Measurements from ENCODE around the gene MIDN. TPM values are rescaled to one million over a fixed set of nuclear protein-coding genes. Genes with fewer than 3 reads are reported as not detected.

Gene MIDN
- total RNA-seq, 1 donor from 2014 or later = 60.5 TPM

DNA sequence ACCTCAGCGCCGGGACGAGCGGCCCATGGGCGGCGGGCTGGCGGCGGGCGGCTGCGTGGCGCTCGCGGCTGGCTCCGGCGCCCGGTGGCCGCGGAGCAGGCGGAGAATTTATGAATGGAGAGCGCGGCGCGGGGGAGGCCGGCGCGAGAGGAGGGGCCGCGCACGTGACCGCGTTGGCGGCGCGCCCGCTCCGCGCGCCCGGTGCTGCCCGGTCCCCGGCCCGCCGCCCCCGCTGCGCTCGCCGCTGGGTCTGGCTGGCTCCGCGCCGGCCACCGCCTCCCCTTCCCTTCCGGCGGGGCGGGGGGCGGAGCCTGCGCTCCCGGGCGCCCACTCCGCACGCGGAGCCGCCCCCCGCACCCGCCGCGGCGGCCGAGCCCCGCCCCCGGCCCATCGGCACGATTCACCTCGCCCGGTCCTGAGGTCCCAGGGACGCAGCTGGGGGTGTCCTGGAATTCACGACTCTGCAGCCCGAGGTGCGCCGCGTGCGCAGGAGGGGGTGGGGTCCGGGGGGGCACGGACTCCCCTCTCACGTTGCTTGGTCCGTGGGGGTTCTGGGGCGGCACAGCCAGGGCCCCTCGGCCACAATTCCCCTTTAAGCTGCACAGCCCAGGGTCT, 10.5 kb upstream of the MIDN start, which contains the start of gene CBARP:
TSS of gene CBARP (minus strand) at position 252 of the 615 bp plus-strand sequence. CDS start 1,905 bp downstream, outside the sequence.
- peak within 1 kb of the TSS; percentile 33 for H3K27ac ChIP-seq (replicated peaks)
- H3K27me3 ChIP-seq (ENCODE audit: low read depth) = peaks cover 6% of the 10 kb centered on the region
- TF ChIP-seq, protein P1, sequence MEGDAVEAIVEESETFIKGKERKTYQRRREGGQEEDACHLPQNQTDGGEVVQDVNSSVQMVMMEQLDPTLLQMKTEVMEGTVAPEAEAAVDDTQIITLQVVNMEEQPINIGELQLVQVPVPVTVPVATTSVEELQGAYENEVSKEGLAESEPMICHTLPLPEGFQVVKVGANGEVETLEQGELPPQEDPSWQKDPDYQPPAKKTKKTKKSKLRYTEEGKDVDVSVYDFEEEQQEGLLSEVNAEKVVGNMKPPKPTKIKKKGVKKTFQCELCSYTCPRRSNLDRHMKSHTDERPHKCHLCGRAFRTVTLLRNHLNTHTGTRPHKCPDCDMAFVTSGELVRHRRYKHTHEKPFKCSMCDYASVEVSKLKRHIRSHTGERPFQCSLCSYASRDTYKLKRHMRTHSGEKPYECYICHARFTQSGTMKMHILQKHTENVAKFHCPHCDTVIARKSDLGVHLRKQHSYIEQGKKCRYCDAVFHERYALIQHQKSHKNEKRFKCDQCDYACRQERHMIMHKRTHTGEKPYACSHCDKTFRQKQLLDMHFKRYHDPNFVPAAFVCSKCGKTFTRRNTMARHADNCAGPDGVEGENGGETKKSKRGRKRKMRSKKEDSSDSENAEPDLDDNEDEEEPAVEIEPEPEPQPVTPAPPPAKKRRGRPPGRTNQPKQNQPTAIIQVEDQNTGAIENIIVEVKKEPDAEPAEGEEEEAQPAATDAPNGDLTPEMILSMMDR (IDR thresholded peaks at IDR 0.05; ENCODE audit: borderline replicate concordance) = no peak
- no peaks in the 10 kb centered on the region for H3K36me3 ChIP-seq
- H3K9me3 ChIP-seq (replicated peaks) = no peaks in the 10 kb centered on the region
- peaks cover 62% of the 10 kb centered on the region for H3K4me1 ChIP-seq
- intact Hi-C loops (cut with micrococcal nuclease) = no loop called here
- peak within 1 kb of the TSS; percentile 73 for H3K4me3 ChIP-seq
- DNase-seq = peak; percentile 44

GRCh38 chr19:1238369-1239303, 9.7 kb upstream of the MIDN start:
- Histone ChIP-seq H3K9me3 (replicated peaks) (no peaks in the 10 kb centered on the region), H3K27ac (replicated peaks) (peak overlapping the region; percentile 33), H3K4me3 (peak overlapping the region; percentile 73), H3K27me3 (ENCODE audit: low read depth) (peaks cover 6% of the 10 kb centered on the region), H3K4me1 (peaks cover 62% of the 10 kb centered on the region), H3K36me3 (no peaks in the 10 kb centered on the region)
- TF ChIP-seq, protein P1 (IDR thresholded peaks at IDR 0.05; ENCODE audit: borderline replicate concordance) = no peak
- intact Hi-C loops (cut with micrococcal nuclease) = no loop called here
- DNase-seq = no peak

DNA sequence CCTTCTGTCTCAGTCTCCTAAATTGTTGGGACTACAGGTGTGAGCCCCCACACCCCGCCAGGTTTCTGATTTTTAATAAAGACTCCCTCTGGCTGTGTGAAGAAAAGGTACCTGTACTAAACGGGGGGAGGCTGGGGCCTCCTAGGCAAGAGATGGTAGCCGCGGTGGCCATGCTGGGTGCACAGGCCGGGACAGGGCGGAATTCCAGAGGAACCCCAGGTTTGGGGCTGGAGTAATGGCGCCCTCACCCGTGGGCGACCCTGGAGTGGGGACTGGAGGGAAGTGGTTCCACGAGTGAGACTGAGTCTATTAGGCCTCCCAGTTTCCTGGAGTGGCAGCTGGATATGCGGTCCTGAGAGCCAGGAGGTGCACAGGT, 9.0 kb upstream of the MIDN start:
- Histone ChIP-seq H3K4me3 (peak overlapping the region; percentile 90), H3K27ac (replicated peaks) (peak overlapping the region; percentile 100), H3K4me1 (peaks cover 68% of the 10 kb centered on the region), H3K36me3 (no peaks in the 10 kb centered on the region), H3K9me3 (replicated peaks) (no peaks in the 10 kb centered on the region), H3K27me3 (ENCODE audit: low read depth) (peaks cover 6% of the 10 kb centered on the region)
- no peak for DNase-seq
- intact Hi-C loops (cut with micrococcal nuclease) = no loop called here
- TF ChIP-seq, protein P1 (IDR thresholded peaks at IDR 0.05; ENCODE audit: borderline replicate concordance) = no peak

DNA sequence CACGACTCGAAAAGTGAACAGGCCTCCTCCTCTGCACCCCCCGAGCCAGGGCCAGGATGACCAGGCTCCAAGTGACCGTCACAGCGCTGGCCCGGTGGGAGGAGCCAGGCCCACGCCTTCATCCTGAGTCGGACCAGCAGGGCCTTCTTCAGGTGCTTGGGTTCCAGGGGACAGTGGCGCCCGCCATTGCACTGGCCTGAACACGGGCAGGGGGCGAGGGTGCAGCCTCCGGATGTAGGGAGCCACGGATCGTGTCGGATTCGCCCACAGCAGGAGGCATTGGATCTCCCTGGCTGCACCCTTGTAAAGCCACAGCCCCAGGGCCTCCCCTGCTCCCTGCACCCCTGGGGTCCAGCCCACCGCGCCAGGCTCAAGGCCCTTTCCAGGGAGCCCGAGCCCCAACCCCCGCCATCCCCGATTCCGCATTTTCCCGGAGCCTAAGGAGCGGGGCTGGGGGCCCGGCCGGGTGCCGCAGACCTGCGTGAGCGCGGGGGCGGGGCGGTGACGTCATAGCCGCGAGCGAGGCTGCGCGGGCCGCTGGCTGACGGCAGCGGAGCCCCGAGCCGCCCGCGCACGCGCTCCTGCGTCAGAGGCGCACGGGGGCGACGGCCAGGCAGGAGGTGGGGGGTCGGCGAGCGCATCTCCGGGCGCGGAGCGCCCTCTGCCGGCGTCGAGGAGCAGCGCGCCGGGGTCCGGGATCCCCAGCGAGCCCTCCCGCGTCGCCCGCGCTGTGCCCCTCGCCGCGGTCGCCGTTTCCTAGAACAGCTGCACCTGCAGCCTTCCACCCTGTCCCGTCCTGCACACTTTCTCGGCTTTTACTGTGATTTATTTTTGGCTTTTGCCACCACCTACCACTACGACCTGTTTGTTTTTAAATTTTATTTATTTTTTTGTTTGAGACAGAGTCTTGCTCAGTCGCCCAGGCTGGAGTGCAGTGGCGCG, 8.3 kb upstream of the MIDN start:
- H3K4me3 ChIP-seq = peak overlapping the region; percentile 90
- peak; percentile 90 for DNase-seq
- H3K36me3 ChIP-seq = no peaks in the 10 kb centered on the region
- peaks cover 75% of the 10 kb centered on the region for H3K4me1 ChIP-seq
- intact Hi-C loops (cut with micrococcal nuclease) = no loop called here
- H3K9me3 ChIP-seq (replicated peaks) = no peaks in the 10 kb centered on the region
- H3K27me3 ChIP-seq (ENCODE audit: low read depth) = peaks cover 6% of the 10 kb centered on the region
- H3K27ac ChIP-seq (replicated peaks) = peak overlapping the region; percentile 100
- TF ChIP-seq, protein P1 (IDR thresholded peaks at IDR 0.05; ENCODE audit: borderline replicate concordance) = peak; percentile 93

- TF ChIP-seq, protein P1 (IDR thresholded peaks at IDR 0.05; ENCODE audit: borderline replicate concordance) = no peak
- intact Hi-C loops (cut with micrococcal nuclease) = no loop called here
- Histone ChIP-seq H3K27me3 (ENCODE audit: low read depth) (peaks cover 6% of the 10 kb centered on the region), H3K27ac (replicated peaks) (peak overlapping the region; percentile 100), H3K4me1 (peaks cover 83% of the 10 kb centered on the region), H3K9me3 (replicated peaks) (no peaks in the 10 kb centered on the region), H3K36me3 (no peaks in the 10 kb centered on the region), H3K4me3 (peak overlapping the region; percentile 90)
- DNase-seq = no peak
Measured at GRCh38 chr19:1240925-1241324, 7.5 kb upstream of the MIDN start.
